SK-N-SH treated with all-trans-retinoic acid at 6 μM for 48 hours (cell line): ENCODE data around the gene SLC8B1.

Experiments used
- CREB5 ChIP-seq: fragments of 250-450 bp; sonication (Bioruptor Pico); IDR thresholded peaks from 2 replicates; pipeline ENCODE4 v1.5.1; 2020; ENCODE audit warnings: low read depth, mild to moderate bottlenecking, moderate library complexity
- ISL1 ChIP-seq: fragments of 250-450 bp; sonication (Bioruptor Pico); IDR thresholded peaks from 2 replicates; pipeline ENCODE4 v2.1.2; 2022; ENCODE audit warnings: mild to moderate bottlenecking, moderate library complexity
- OSR1 ChIP-seq: fragments of 250-450 bp; sonication (Bioruptor Pico); IDR thresholded peaks from 2 replicates; pipeline ENCODE4 v1.8.0; 2022; ENCODE audit warnings: moderate library complexity, mild to moderate bottlenecking, inconsistent platforms
- ZFP3 ChIP-seq: fragments of 250-450 bp; sonication (Bioruptor Pico); IDR thresholded peaks from 2 replicates; pipeline ENCODE4 v1.5.0; 2020; ENCODE audit warnings: mild to moderate bottlenecking, moderate library complexity
- ZFP30 ChIP-seq: fragments of 450-650 bp; formaldehyde crosslinking; IDR thresholded peaks from 2 replicates; pipeline ENCODE4 v1.5.0; 2022; ENCODE audit warnings: mild to moderate bottlenecking, moderate library complexity
- ZNF70 ChIP-seq: fragments of 450-650 bp; formaldehyde crosslinking; IDR thresholded peaks from 2 replicates; pipeline ENCODE4 v1.5.0; 2020; ENCODE audit warnings: mild to moderate bottlenecking, moderate library complexity
- TF ChIP-seq, protein P1 (sequence below): fragments of 250-450 bp; sonication (Bioruptor Pico); IDR thresholded peaks from 2 replicates; pipeline ENCODE4 v1.8.0; 2021; ENCODE audit warnings: low read depth, mild to moderate bottlenecking, moderate library complexity, borderline replicate concordance
- TF ChIP-seq, protein P2 (sequence below): fragments of 250-450 bp; sonication (Bioruptor Pico); IDR thresholded peaks from 2 replicates; pipeline ENCODE4 v1.8.0; 2020; ENCODE audit warnings: mild to moderate bottlenecking, moderate library complexity, borderline replicate concordance
- TF ChIP-seq, protein P3 (sequence below): fragments of 250-450 bp; sonication (Bioruptor Pico); IDR thresholded peaks from 2 replicates; pipeline ENCODE4 v1.5.1; 2021; ENCODE audit warnings: mild to moderate bottlenecking, moderate library complexity

- TF ChIP-seq, protein P1, sequence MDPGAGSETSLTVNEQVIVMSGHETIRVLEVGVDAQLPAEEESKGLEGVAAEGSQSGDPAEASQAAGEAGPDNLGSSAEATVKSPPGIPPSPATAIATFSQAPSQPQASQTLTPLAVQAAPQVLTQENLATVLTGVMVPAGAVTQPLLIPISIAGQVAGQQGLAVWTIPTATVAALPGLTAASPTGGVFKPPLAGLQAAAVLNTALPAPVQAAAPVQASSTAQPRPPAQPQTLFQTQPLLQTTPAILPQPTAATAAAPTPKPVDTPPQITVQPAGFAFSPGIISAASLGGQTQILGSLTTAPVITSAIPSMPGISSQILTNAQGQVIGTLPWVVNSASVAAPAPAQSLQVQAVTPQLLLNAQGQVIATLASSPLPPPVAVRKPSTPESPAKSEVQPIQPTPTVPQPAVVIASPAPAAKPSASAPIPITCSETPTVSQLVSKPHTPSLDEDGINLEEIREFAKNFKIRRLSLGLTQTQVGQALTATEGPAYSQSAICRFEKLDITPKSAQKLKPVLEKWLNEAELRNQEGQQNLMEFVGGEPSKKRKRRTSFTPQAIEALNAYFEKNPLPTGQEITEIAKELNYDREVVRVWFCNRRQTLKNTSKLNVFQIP (CRISPR knock-in tag): no peak
- TF ChIP-seq ZFP3 (CRISPR knock-in tag) (no peak), ZNF70 (CRISPR knock-in tag) (no peak), ISL1 (CRISPR knock-in tag) (no peak), ZFP30 (CRISPR knock-in tag) (no peak), CREB5 (CRISPR knock-in tag) (no peak), OSR1 (CRISPR knock-in tag) (no peak)
- TF ChIP-seq, protein P2, sequence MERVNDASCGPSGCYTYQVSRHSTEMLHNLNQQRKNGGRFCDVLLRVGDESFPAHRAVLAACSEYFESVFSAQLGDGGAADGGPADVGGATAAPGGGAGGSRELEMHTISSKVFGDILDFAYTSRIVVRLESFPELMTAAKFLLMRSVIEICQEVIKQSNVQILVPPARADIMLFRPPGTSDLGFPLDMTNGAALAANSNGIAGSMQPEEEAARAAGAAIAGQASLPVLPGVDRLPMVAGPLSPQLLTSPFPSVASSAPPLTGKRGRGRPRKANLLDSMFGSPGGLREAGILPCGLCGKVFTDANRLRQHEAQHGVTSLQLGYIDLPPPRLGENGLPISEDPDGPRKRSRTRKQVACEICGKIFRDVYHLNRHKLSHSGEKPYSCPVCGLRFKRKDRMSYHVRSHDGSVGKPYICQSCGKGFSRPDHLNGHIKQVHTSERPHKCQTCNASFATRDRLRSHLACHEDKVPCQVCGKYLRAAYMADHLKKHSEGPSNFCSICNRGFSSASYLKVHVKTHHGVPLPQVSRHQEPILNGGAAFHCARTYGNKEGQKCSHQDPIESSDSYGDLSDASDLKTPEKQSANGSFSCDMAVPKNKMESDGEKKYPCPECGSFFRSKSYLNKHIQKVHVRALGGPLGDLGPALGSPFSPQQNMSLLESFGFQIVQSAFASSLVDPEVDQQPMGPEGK (CRISPR knock-in tag): no peak
- TF ChIP-seq, protein P3, sequence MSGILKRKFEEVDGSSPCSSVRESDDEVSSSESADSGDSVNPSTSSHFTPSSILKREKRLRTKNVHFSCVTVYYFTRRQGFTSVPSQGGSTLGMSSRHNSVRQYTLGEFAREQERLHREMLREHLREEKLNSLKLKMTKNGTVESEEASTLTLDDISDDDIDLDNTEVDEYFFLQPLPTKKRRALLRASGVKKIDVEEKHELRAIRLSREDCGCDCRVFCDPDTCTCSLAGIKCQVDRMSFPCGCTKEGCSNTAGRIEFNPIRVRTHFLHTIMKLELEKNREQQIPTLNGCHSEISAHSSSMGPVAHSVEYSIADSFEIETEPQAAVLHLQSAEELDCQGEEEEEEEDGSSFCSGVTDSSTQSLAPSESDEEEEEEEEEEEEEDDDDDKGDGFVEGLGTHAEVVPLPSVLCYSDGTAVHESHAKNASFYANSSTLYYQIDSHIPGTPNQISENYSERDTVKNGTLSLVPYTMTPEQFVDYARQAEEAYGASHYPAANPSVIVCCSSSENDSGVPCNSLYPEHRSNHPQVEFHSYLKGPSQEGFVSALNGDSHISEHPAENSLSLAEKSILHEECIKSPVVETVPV (CRISPR knock-in tag): no peak
Measured at GRCh38 chr12:113270709-113271009, 64.2 kb downstream of the SLC8B1 start.
